AG09319 (cell line): ENCODE measurements around the gene TMEM39B.

ENCODE experiments used
- DNase-seq: peaks from one replicate; pipeline ENCODE4 v3.0.0-alpha.2; 2010; ENCODE audit warnings: low read depth; ENCODE audit errors: extremely low read depth
- CTCF ChIP-seq: IDR thresholded peaks from 2 replicates; pipeline ENCODE4 v1.5.1; 2011; ENCODE audit warnings: low read depth, mild to moderate bottlenecking, inconsistent platforms, low read length, moderate library complexity

Gene TMEM39B

GRCh38 chr1:32072622-32073298, at the start of gene TMEM39B:
Gene TMEM39B, plus strand, starts transcription at chr1:32072939. Its CDS starts 109 bp downstream, at chr1:32073048.
- DNase-seq: peak; percentile 87
- no peak for TF ChIP-seq CTCF

DNA sequence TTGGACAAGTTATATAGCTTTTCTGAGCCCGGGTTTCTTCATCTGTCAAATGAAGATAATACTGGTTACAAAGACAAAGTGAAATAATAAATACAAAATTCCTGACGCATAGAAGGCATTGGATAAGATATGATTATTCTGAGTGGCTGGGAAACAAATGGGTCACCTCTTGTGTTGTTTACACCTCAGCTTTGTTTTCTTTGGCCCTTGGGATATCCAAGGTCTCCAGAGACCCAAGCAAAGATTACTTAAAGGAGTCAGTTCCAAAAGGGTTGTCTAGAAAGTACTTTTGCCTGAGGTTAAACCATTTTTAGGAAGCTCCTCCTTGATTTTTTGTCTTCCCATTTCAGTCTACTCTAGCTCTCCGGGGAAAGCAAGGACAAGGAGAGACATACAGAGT, 49.4 kb upstream of the TMEM39B start:
- no peak for TF ChIP-seq CTCF
- no peak for DNase-seq

- no peak for DNase-seq
Measured at GRCh38 chr1:32025515-32025914, 47.2 kb upstream of the TMEM39B start.

DNA sequence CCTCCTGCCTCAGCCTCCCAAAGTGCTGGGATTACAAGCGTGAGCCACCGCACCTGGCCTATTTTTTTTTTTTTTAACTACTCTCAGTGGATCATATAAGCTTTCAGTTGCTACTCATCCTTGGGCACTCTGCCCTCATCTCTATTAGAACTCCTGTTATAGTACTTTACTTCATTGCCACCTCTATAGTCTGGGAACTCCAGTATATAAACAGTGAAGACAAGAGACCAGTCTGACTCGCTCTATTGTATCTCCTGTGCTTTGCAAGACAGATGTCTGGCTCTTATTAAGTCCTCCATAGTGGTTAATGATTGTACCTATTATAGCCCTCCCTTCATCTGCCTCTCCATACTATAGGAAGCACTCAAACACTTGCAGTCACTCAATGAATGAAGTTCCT, 44.0 kb upstream of the TMEM39B start:
- TF ChIP-seq CTCF: no peak
- DNase-seq: no peak

More at GRCh38 chr1:32025515-32025914, 47.2 kb upstream of the TMEM39B start:
- TF ChIP-seq CTCF: no peak

GRCh38 chr1:32031578-32032274, 41.0 kb upstream of the TMEM39B start:
- TF ChIP-seq CTCF: no peak
- no peak for DNase-seq

DNA sequence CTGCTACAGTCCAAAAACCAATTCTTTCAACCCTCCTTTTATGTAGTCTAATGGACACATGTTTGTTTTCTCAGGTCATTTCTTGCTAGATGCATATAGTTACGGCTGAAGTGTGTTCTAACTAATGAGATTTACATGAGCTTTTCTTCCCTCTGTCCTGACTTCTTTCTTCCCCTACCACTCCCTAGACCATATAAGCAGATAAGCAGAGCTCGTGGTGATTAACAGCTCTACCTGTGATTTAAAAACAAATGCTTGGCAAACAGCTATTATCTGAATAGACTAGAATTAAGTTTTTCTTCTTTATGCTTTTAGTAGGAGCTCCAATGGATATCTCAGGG, 40.5 kb upstream of the TMEM39B start:
- DNase-seq: no peak
- TF ChIP-seq CTCF: no peak

DNA sequence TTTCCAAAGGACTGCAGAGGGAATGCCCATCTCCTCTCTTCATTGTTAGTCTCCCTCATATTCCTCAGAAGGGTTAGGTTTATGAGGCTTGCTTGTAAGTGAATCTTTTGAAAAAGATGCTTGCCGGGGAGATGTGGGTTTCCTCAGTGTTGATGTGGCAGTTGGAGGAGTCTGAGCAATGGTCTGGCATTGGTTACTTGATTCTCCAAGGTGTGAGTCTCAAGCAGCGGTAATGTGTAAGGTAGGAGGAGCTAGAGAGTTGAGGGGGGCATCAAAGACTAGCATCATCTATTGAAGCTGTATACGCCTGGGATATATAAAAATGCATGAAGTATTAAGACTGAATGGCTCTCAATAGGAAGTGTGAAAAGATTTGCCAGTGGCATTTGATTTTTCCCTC, 37.6 kb upstream of the TMEM39B start:
- DNase-seq: no peak
- TF ChIP-seq CTCF: no peak
